ENCODE results near the gene CARS2.

GRCh38 chr13:110665491-110666254 lies 40.2 kb downstream of the CARS2 start:
- TF ChIP-seq MAFK (IDR thresholded peaks at IDR 0.05; ENCODE audit: low read depth, low read length) (no peak), CTCF (IDR thresholded peaks at IDR 0.05; ENCODE audit: control extremely low read depth in 1 of 3, insufficient read depth in 1 of 3, low read depth in 1 of 3, low read length in 3 of 3) (no peak), MAX (IDR thresholded peaks at IDR 0.05) (no peak), POLR2A (IDR thresholded peaks at IDR 0.05; ENCODE audit: control extremely low read depth in 1 of 2, low read depth in 2 of 2, low read length in 2 of 2) (no peak), JUND (IDR thresholded peaks at IDR 0.05; ENCODE audit: low read length) (no peak), SP1 (IDR thresholded peaks at IDR 0.05; ENCODE audit: low read depth, low read length) (no peak), TAF7 (optimal IDR thresholded peaks at IDR 0.05; ENCODE audit: borderline replicate concordance, low read depth, low read length) (no peak), ZNF274 (IDR thresholded peaks at IDR 0.05; ENCODE audit: borderline replicate concordance, extremely low read depth, low read length) (no peak)

Data from H1 (cell line).